GF-D8 (cell line): Measurements from ENCODE around the gene FREM1.

Experiments used
- DNase-seq: peaks from one replicate; lab custom pipeline; 2025; lab: John Stamatoyannopoulos, UW

Gene FREM1

DNA sequence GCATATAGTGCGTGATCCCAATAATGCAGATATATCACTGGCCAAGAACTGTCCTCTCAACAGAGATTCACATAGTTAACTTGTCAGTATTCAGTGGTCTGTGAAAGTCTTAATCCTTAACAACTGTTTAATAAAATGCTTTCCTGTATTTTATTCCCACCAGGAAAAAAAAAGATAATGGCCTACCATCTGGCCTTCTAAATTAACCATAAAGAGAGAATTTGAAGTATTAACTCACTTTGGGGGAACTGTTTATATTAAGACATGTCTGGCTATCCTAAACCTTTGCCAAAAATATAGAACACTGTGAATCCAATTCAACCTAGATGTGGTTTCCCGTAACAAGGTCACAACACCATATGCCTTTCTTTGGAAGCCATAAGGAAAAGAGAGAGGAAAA, 818 bp upstream of the FREM1 start:
- no peak for DNase-seq

DNA sequence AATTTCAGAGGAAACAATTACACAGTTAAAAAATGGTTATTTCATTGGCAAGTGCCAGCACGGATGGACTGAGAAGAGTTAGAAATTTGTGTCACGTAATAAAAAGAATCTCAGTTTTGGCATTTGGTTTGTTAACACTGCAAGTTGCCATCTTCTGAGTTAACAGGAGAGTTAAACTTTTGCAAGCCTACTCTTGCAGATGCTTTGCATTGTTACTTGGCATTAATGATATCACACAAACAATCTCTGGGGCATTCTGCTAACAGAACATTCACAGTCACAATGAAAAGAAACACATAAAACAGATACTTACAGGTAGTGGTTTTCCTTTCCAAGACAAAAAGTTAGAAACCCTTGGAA, 647 bp downstream of the FREM1 start:
- DNase-seq, result no peak

GRCh38 chr9:14909181-14909580, 1.0 kb downstream of the FREM1 start:
- DNase-seq, result no peak

DNA sequence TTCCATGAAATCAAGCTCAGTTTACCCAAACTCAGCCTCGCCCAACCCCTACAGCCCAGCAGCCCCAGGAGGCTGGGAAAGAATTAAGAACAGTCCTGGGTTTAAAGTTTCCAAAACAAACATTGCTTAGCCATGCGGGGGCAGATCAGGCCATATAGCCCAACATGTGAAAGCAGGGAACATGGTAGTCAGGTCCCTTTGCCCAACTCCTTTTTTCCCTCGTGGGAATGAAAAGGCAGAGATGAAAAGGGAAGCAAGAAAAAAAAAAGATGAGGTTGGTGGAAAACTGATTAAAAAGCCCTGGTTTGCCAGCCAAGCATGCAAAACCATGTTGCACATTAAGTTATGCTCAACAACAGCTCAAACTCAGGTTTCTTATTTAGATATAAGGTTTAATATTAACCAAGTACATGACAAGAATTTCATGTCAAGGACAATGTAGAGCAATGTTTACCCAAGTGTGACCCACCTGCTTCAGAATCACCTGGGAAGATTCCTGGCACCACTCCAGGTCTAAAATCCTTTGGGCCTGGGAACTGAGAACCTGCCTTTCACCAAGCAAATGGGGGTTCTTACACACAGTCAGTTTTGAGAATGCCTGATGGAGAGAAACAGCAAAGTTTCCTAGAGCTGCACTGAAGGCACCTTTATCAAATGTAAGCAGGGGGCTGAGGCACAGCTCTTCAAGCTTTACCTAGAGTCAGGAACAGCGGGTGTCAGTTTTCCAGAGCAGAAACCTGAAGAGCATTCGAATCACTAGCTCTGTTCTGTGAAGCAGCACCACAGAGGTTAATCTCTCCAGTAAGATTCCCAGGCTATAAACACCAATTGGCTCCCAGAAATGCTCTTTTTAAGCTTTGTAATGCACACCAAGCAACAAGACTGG, 1.7 kb downstream of the FREM1 start:
- no peak for DNase-seq

DNA sequence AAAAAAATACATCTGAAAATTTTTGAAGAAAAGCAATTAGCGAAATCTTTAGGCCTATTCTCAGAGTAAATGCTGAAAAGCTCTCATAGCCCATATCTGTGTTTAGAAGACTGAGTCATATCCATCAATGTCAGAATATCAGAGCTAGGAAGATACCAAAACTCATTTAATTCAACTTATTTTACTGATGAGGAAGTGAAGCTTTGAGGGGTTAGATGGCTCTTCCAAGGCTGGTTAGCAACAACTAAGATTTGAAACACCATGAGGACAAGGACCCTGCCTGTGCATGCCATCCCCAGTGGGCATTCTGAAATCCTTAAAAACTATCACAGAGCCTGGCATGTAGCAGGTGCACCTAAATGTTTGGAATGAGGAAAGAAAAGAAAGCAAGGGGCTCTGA, 2.5 kb downstream of the FREM1 start:
- DNase-seq, result no peak

DNA sequence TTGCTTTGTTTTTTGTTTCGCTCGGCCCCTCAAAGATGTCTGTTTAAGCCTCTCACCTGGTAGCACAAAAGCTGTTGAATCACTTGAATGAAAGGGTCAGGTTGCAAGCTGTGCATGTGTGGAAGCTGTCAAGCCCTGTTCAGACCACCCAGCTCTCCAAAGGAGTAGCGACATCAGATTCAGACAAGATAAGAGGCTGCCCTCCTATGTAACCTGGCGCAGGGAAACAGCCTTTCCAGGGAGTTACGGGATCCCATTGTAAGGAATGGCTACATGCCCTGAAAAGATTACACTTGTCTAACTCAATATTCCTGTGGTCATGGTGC, 2.9 kb downstream of the FREM1 start:
- no peak for DNase-seq

- DNase-seq, result no peak
Observed at GRCh38 chr9:14906644-14907359, 3.4 kb downstream of the FREM1 start.

GRCh38 chr9:14906000-14906399, 4.2 kb downstream of the FREM1 start:
- no peak for DNase-seq

DNA sequence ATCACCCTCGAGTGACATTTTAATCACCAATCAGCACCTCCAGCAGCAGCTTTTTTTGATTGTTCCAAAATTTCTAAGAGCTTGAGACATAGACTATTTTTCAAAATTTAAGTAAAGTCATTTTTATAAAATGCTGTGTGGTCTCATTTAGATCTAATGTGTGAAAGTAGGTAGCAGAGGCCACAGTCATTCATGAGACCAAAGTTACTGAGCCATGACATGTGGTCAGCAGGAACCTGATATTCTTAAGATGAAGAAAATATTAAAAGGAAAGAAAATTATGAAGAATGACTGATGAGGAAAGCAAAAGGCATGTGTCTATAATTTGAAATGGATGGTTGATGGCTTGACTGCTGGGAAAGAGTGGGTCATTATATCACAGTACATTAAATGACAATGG, 7.2 kb downstream of the FREM1 start:
- DNase-seq, result no peak

DNA sequence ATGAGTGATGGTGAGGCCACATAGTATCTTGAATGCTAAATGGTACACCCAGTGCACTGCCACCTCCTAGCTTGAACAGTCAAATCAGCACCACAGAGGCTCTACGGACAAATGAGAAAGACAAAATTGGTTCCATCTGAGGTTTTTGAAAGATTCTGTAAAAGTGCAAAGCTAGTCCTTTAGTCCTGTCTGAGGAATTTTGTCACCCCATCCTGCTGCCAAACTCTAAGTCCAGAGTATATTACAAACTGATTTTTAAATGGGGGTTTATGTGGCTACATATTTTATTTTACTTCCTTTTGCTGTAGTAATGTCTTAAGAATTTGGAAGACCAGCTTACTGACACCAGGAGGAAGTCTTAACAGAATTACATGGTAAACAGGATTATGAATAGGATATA, 7.7 kb downstream of the FREM1 start:
- no peak for DNase-seq

DNA sequence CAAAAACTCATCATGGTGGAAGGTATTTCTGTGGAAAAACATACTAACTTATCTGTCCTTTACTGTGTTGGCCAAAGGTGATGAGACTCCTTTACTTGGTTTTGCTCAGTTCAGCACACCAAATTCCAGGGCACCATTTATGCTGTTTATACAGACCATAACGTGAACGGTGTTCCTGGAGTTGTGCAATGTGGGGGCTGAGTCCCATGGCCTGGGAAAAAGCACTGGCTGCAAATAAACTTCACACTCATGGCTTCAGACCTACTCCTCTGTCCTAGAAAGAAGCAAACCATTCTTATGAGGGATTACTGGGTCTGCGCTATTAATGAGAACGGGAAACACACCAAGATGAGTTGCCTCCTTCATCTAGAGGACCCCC, 10.4 kb downstream of the FREM1 start:
- DNase-seq, result no peak

- no peak for DNase-seq
Observed at GRCh38 chr9:14899042-14899814, 11.0 kb downstream of the FREM1 start.

GRCh38 chr9:14895806-14896205, 14.4 kb downstream of the FREM1 start:
- DNase-seq, result no peak

DNA sequence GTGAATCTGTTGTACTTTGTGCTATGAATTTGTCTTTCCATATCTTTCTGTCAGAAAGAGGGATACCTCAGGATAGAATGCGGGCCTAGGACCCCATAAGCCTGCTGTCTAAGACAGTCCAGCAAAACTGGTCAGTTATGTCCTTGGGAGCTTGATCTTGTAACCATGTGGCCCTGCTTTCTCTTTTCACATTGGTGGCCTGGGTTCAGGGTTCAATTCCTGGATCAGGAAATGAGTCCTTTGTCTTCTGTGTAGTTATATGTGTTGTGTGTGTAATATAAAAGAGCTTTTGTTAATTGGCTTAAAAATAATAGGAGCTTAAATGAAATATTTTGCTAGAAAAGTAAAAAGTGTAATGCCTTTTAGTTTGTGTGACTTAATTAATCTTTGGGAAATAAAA, 16.9 kb downstream of the FREM1 start:
- no peak for DNase-seq

- DNase-seq, result no peak
Observed at GRCh38 chr9:14891332-14891731, 18.9 kb downstream of the FREM1 start.

- no peak for DNase-seq
Observed at GRCh38 chr9:14889451-14889850, 20.8 kb downstream of the FREM1 start.

DNA sequence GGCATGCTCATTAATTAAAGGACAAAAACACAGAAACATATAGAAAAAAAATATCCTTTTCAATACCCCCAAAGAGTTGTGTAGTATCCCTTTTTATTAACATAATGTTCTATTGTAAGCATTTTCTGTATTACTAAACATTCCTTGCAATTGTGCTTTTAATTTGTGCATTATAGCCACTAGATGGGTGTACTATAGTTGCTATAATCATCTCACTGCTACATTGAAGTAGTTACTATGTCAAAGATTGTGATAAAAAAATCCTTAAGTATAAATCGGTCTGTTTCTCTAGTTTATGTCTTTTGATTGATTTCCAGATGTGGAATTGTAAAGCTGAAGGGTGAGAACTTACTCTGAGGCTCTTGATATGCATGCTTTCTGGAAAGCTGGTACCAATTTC, 21.4 kb downstream of the FREM1 start:
- DNase-seq, result no peak

DNA sequence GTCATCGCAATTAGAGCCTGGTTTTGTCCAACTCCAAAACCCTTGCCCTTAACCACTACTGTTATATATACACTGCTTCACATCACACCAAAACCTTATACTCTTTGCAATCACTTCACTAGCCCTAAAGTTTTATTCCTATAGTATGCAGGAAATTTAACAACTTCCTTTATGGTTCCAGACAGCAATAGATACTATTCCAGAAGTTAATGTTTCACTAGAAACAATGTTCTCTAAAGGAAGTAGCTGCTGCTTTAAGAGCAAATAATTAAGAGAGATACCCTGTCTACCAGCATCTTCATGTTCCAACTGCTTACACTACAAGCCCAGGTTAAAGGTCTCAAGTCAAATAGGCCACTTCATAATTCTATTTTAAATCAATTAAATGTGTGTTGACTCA, 22.0 kb downstream of the FREM1 start:
- no peak for DNase-seq

DNA sequence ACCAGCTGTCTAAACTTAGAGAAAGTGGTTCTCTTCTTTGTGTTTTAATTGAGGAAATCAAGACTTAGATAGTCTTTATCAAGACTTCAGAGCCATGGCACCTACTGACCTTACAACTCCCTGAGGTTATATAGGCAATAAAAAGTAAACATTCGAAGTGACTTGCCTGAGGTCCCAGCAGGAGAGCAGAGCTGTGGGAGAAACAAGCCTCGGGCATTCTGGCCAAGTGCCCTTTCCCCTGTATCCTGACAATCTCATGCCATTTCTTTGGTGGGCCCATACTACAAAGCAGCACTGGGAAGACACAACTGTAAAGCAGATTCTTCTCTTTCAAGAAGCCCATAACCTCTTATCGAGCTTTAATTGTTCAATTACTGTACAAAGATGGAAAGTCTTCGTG, 23.1 kb downstream of the FREM1 start:
- DNase-seq, result no peak

DNA sequence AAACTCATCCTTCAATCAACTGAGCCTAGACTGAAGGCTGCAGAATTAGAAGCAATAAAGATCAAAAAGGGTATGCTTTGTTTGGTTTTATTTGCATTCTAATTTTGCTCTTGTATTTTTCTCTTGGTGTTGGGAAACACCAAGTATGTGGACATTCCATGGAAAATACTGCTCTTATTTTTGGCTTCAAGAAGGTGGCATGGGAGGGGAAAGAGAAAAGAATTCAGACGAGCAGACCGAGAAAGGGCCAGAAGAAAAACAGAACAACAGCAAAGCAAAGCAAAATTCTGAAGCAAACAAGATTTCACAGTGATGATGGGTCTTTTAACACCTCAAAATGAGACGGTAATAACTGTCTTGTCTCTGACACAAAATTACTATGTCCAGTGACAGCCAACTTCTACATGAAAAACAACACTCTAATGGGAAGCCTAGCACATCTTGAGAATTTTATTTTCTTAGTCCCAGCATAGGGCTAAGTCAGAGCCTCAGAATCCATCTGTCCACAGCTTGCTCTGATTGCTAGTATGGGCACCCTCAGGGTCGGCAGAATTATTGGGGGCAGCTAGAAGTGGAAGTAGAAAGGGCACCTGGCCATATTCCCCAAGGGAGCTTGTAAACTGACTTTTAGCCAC, 26.8 kb downstream of the FREM1 start:
- no peak for DNase-seq

DNA sequence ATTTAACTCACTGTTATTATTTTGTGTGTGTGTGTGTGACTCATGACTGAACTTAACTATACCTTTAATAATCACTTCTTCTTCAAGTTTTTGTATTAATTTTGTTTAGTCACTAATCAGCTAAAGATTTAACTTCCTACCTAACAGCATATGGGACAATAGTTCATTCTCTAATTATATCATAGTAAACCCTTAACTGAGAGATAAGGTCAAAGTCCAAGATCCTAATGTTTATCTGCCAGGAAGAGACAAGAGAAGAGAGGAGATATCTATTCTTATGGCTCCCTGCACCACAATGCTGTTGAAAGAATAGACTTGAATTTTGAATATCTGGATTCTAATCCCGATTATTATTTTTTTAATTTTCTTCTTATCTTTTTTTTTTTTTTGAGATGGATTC, 28.1 kb downstream of the FREM1 start:
- DNase-seq, result no peak

GRCh38 chr9:14881006-14881405, 29.2 kb downstream of the FREM1 start:
- no peak for DNase-seq

- DNase-seq, result no peak
Observed at GRCh38 chr9:14870090-14870489, 40.1 kb downstream of the FREM1 start.
